WTC11 (cell line): Measurements from ENCODE around the gene FBXL16. TPM values are rescaled to one million over a fixed set of nuclear protein-coding genes. Genes with fewer than 3 reads are reported as not detected.

Experiments
- ATAC-seq: fragments of 200-7000 bp; cut with Tn5 transposase; 2 replicates; pipeline ENCODE4 v1.10.0; 2021; ENCODE audit warnings: mild to moderate bottlenecking, moderate library complexity
- CTCF ChIA-PET: fragments of 300-600 bp; sonication (Branson Sonifier 250); formaldehyde crosslinking; loops from one replicate; lab custom pipeline; 2021; ENCODE audit warnings: antibody characterized with exemption; lab: Charles Lee
- POLR2A ChIA-PET: fragments of 350-600 bp; sonication (Branson Sonifier 250); formaldehyde crosslinking; loops from one replicate; lab custom pipeline; 2021; ENCODE audit warnings: antibody characterized with exemption; lab: Charles Lee
- DNase-seq: peaks from one replicate; pipeline ENCODE4 v3.0.0; 2021; ENCODE audit warnings: low spot score
- H3K27ac Mint-ChIP-seq: 2 replicates; pipeline ENCODE4 v1.8.0; 2021; ENCODE audit warnings: mixed read lengths
- H3K27me3 Mint-ChIP-seq: 2 replicates; pipeline ENCODE4 v1.8.0; 2021; ENCODE audit warnings: low read depth, mild to moderate bottlenecking, moderate library complexity, mixed read lengths
- H3K36me3 Mint-ChIP-seq: 2 replicates; pipeline ENCODE4 v1.8.0; 2021; ENCODE audit warnings: mixed read lengths
- H3K4me1 Mint-ChIP-seq: 2 replicates; pipeline ENCODE4 v1.8.0; 2022; ENCODE audit warnings: mixed read lengths
- H3K4me3 Mint-ChIP-seq: 2 replicates; pipeline ENCODE4 v1.8.0; 2021; ENCODE audit warnings: mild to moderate bottlenecking, moderate library complexity, mixed read lengths
- H3K9me3 Mint-ChIP-seq: 2 replicates; pipeline ENCODE4 v1.8.0; 2021; ENCODE audit warnings: mixed read lengths
- FOXP1 ChIP-seq: sonication (generic); formaldehyde crosslinking; IDR thresholded peaks from 2 replicates; pipeline ENCODE4 v1.8.0; 2022; ENCODE audit warnings: missing genetic modification reagents, mild to moderate bottlenecking, moderate library complexity, borderline replicate concordance
- JAZF1 ChIP-seq: fragments of 250-450 bp; sonication (Bioruptor Pico); IDR thresholded peaks from 2 replicates; pipeline ENCODE4 v1.9.0; 2021; ENCODE audit warnings: moderate library complexity, mild to moderate bottlenecking, inconsistent platforms
- NFE2L1 ChIP-seq: sonication (generic); formaldehyde crosslinking; IDR thresholded peaks from 2 replicates; pipeline ENCODE4 v1.8.1; 2023; ENCODE audit warnings: missing genetic modification reagents
- NR1H2 ChIP-seq: sonication (generic); formaldehyde crosslinking; IDR thresholded peaks from 2 replicates; pipeline ENCODE4 v1.9.0; 2021; ENCODE audit warnings: mild to moderate bottlenecking, moderate library complexity, missing genetic modification reagents
- PRDM15 ChIP-seq: sonication (generic); formaldehyde crosslinking; IDR thresholded peaks from 2 replicates; pipeline ENCODE4 v1.8.0; 2022; ENCODE audit warnings: missing genetic modification reagents
- PRRX2 ChIP-seq: fragments of 250-450 bp; sonication (Bioruptor Pico); IDR thresholded peaks from 2 replicates; pipeline ENCODE4 v1.8.0; 2021; ENCODE audit warnings: mild to moderate bottlenecking
- USF2 ChIP-seq: sonication (generic); formaldehyde crosslinking; IDR thresholded peaks from 2 replicates; pipeline ENCODE4 v1.8.1; 2023; ENCODE audit warnings: mild to moderate bottlenecking, missing genetic modification reagents, moderate library complexity
- ZNF138 ChIP-seq: sonication (generic); formaldehyde crosslinking; conservative IDR thresholded peaks from 2 replicates; pipeline ENCODE4 v1.8.1; 2022; ENCODE audit warnings: mild to moderate bottlenecking, moderate library complexity, missing genetic modification reagents
- ZNF232 ChIP-seq: sonication (generic); formaldehyde crosslinking; IDR thresholded peaks from 2 replicates; pipeline ENCODE4 v1.8.0; 2022; ENCODE audit warnings: mild to moderate bottlenecking, missing genetic modification reagents
- ZNF263 ChIP-seq: sonication (generic); formaldehyde crosslinking; IDR thresholded peaks from 2 replicates; pipeline ENCODE4 v1.8.1; 2022; ENCODE audit warnings: low read depth, mild to moderate bottlenecking, moderate library complexity, missing genetic modification reagents
- total RNA-seq: library from RNA; stranded (reverse); gene quantifications from 3 replicates; pipeline ENCODE4 v1.2.3, GENCODE V29; 2021
- TF ChIP-seq, protein P1 (sequence below): sonication (generic); formaldehyde crosslinking; IDR thresholded peaks from 2 replicates; pipeline ENCODE4 v1.8.1; 2023; ENCODE audit warnings: mild to moderate bottlenecking, missing genetic modification reagents

The FBXL16 gene
- total RNA-seq, 1 experiment from 2014 or later, result 22.7 TPM

DNA sequence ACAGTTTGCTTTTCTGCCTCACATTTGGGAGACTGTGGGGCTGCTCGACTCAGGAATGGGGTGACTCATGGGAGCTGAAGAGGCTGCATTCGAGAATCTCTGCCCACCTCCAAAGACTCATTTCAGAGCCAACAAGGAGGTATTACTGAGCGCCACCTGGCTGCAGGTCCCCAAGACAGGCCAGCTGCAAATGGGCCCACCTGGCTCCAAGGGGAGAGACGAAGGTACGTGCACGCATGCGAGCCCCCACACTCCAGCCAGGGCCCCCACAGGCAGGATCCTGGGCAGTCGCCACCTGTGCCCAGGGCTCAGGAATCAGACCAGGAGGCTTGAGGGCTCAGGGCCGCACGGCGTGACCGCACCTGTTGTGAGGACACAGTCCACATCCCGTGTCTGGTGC lies 27.3 kb upstream of the FBXL16 start:
- Mint-ChIP-seq H3K4me1 (peaks cover 7% of the 10 kb centered on the region), H3K27ac (0 out of 2 replicates have a peak overlapping the region, but pooled peaks have one; percentile 32), H3K4me3 (no peak overlapping the region), H3K36me3 (peaks cover 7% of the 10 kb centered on the region; the same call in 1 of the 2 replicates), H3K27me3 (no peaks in the 10 kb centered on the region), H3K9me3 (no peaks in the 10 kb centered on the region)
- ATAC-seq (no peak), DNase-seq (no peak)
- ChIA-PET POLR2A (interaction anchor here (0.9 kb wide), 1 partner anchor 12 kb away, joined by 4 read pairs; no protein-coding TSS in a partner anchor), CTCF (interaction anchor here (0.5 to 4.0 kb wide), 23 partner anchors 8 to 576 kb away, joined by 3 to 19 read pairs (median 5); partner anchors contain the start of genes ANTKMT, CHTF18, CIAO3 and GNG13)
- TF ChIP-seq FOXP1 (CRISPR knock-in tag), result peak; percentile 39; the same call in 1 of the 2 replicates
- TF ChIP-seq ZNF263 (CRISPR knock-in tag), result no peak

DNA sequence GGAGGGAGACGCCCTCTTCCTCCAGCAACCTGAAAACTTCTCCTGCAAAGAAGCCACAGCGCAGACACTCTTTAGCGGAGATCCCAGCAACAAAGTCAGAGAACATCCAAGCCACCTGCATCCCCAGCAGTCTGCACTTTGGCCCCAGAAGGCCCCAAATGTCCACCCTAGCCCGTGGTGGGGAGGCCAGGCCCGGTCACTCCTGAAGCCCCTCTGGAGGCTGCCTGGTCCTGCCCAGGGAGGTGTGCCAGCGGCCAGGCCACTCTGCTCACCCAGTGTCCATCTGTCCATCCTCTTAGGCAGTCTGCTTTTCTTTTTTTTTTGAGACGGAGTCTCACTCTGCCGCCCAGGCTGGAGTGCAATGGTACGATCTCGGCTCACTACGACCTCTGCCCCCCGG lies 26.7 kb upstream of the FBXL16 start:
- CTCF ChIA-PET, result interaction anchor here (0.5 to 4.0 kb wide), 22 partner anchors 8 to 577 kb away, joined by 3 to 19 read pairs (median 5); partner anchors contain the start of genes ANTKMT, CHTF18, CIAO3 and GNG13
- POLR2A ChIA-PET, result no interaction called here
- no peak for TF ChIP-seq ZNF232 (CRISPR knock-in tag)
- TF ChIP-seq, protein P1, sequence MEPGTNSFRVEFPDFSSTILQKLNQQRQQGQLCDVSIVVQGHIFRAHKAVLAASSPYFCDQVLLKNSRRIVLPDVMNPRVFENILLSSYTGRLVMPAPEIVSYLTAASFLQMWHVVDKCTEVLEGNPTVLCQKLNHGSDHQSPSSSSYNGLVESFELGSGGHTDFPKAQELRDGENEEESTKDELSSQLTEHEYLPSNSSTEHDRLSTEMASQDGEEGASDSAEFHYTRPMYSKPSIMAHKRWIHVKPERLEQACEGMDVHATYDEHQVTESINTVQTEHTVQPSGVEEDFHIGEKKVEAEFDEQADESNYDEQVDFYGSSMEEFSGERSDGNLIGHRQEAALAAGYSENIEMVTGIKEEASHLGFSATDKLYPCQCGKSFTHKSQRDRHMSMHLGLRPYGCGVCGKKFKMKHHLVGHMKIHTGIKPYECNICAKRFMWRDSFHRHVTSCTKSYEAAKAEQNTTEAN (CRISPR knock-in tag), result no peak
- no peak for TF ChIP-seq NFE2L1 (CRISPR knock-in tag)
- TF ChIP-seq PRRX2, result no peak
- no peak for TF ChIP-seq JAZF1 (CRISPR knock-in tag)
- no peak for TF ChIP-seq ZNF138 (CRISPR knock-in tag)
- TF ChIP-seq NR1H2 (CRISPR knock-in tag), result no peak

GRCh38 chr16:730666-731509 lies 25.3 kb upstream of the FBXL16 start:
- POLR2A ChIA-PET, result no interaction called here
- Mint-ChIP-seq H3K36me3 (peaks cover 3% of the 10 kb centered on the region; the same call in 1 of the 2 replicates), H3K4me3 (no peak overlapping the region), H3K4me1 (no peaks in the 10 kb centered on the region), H3K27ac (no peak overlapping the region)
- no peak for DNase-seq
- CTCF ChIA-PET, result interaction anchor here (0.7 to 4.0 kb wide), 7 partner anchors 9 to 372 kb away, joined by 3 to 19 read pairs (median 5); partner anchors contain the start of genes ANTKMT and CIAO3
- TF ChIP-seq PRDM15 (CRISPR knock-in tag) (peak; percentile 2; the same call in 1 of the 2 replicates), USF2 (CRISPR knock-in tag) (no peak)
- TF ChIP-seq, all 79 proteins: peak for 1
- no peaks in the 10 kb centered on the region; the same call in 1 of the 2 replicates for H3K27me3 Mint-ChIP-seq
- H3K9me3 Mint-ChIP-seq, result no peaks in the 10 kb centered on the region
- no peak for ATAC-seq

More for the DNA sequence above, 26.7 kb upstream of the FBXL16 start:
- H3K27me3 Mint-ChIP-seq, result no peaks in the 10 kb centered on the region
- no peak overlapping the region for H3K4me3 Mint-ChIP-seq
- ATAC-seq, result no peak
- DNase-seq, result no peak
- H3K27ac Mint-ChIP-seq, result 0 out of 2 replicates have a peak overlapping the region, but pooled peaks have one; percentile 32
- no peaks in the 10 kb centered on the region for H3K9me3 Mint-ChIP-seq
- peaks cover 4% of the 10 kb centered on the region; the same call in 1 of the 2 replicates for H3K36me3 Mint-ChIP-seq
- peaks cover under 1% of the 10 kb centered on the region for H3K4me1 Mint-ChIP-seq
